ENCODE results near the gene OCLN.
"Not testable (repeated sequence)": the region's sequence is repeated elsewhere in the genome, so short reads cannot be mapped to it uniquely, and the experiment has no call there.

OCLN gene

GRCh38 chr5:69509212-69509611, 16.6 kb downstream of the OCLN start:
- H3K27ac ChIP-seq (ENCODE audit: low read depth, low read length): no peak overlapping the region
- H3K4me3 ChIP-seq (ENCODE audit: low read depth, low read length): no peak overlapping the region

GRCh38 chr5:69510694-69511093, 18.1 kb downstream of the OCLN start:
- Histone ChIP-seq H3K27ac (ENCODE audit: low read depth, low read length) (no peak overlapping the region), H3K27me3 (ENCODE audit: insufficient read depth, low read length) (no peaks in the 10 kb centered on the region), H3K4me1 (ENCODE audit: control insufficient read depth, insufficient read depth, low read length, unreplicated experiment) (peaks cover 18% of the 10 kb centered on the region), H2AFZ (ENCODE audit: low read length, unreplicated experiment) (no peak overlapping the region), H3K79me2 (ENCODE audit: control insufficient read depth, insufficient read depth, low read length, unreplicated experiment) (no peaks in the 10 kb centered on the region), H3K36me3 (ENCODE audit: insufficient read depth, low read length) (0 out of 2 replicates have a peak, but pooled peaks cover 4% of the 10 kb centered on the region), H3K4me3 (ENCODE audit: low read depth, low read length) (no peak overlapping the region)

More at GRCh38 chr5:69509212-69509611, 16.6 kb downstream of the OCLN start:
- Histone ChIP-seq H2AFZ (ENCODE audit: low read length, unreplicated experiment) (no peak overlapping the region), H3K4me1 (ENCODE audit: control insufficient read depth, insufficient read depth, low read length, unreplicated experiment) (peaks cover 20% of the 10 kb centered on the region), H3K27me3 (ENCODE audit: insufficient read depth, low read length) (no peaks in the 10 kb centered on the region), H3K36me3 (ENCODE audit: insufficient read depth, low read length) (0 out of 2 replicates have a peak, but pooled peaks cover 4% of the 10 kb centered on the region), H3K79me2 (ENCODE audit: control insufficient read depth, insufficient read depth, low read length, unreplicated experiment) (no peaks in the 10 kb centered on the region)

GRCh38 chr5:69512740-69513260, 20.2 kb downstream of the OCLN start:
- Histone ChIP-seq H2AFZ (ENCODE audit: low read length, unreplicated experiment) (peak overlapping the region; percentile 8), H3K36me3 (ENCODE audit: insufficient read depth, low read length) (0 out of 2 replicates have a peak, but pooled peaks cover 4% of the 10 kb centered on the region), H3K27ac (ENCODE audit: low read depth, low read length) (peak overlapping the region; percentile 56), H3K4me1 (ENCODE audit: control insufficient read depth, insufficient read depth, low read length, unreplicated experiment) (peaks cover 29% of the 10 kb centered on the region), H3K79me2 (ENCODE audit: control insufficient read depth, insufficient read depth, low read length, unreplicated experiment) (no peaks in the 10 kb centered on the region), H3K4me3 (ENCODE audit: low read depth, low read length) (no peak overlapping the region), H3K27me3 (ENCODE audit: insufficient read depth, low read length) (no peaks in the 10 kb centered on the region)

- H3K27ac ChIP-seq (ENCODE audit: low read depth, low read length); H3K79me2 ChIP-seq (ENCODE audit: control insufficient read depth, insufficient read depth, low read length, unreplicated experiment); H3K27me3 ChIP-seq (ENCODE audit: insufficient read depth, low read length): not testable (repeated sequence)
These were observed 23.0 kb downstream of the OCLN start for GRCh38 chr5:69515570-69515969.

GRCh38 chr5:69516769-69517168, 24.2 kb downstream of the OCLN start:
- Histone ChIP-seq H3K36me3 (ENCODE audit: insufficient read depth, low read length) (no peaks in the 10 kb centered on the region), H2AFZ (ENCODE audit: low read length, unreplicated experiment) (no peak overlapping the region), H3K27me3 (ENCODE audit: insufficient read depth, low read length) (no peaks in the 10 kb centered on the region), H3K27ac (ENCODE audit: low read depth, low read length) (peak overlapping the region; percentile 75), H3K79me2 (ENCODE audit: control insufficient read depth, insufficient read depth, low read length, unreplicated experiment) (no peaks in the 10 kb centered on the region), H3K4me3 (ENCODE audit: low read depth, low read length) (no peak overlapping the region), H3K4me1 (ENCODE audit: control insufficient read depth, insufficient read depth, low read length, unreplicated experiment) (peaks cover 55% of the 10 kb centered on the region)

More at GRCh38 chr5:69515570-69515969, 23.0 kb downstream of the OCLN start:
- not testable (repeated sequence) for H3K4me3 ChIP-seq (ENCODE audit: low read depth, low read length); H2AFZ ChIP-seq (ENCODE audit: low read length, unreplicated experiment); H3K36me3 ChIP-seq (ENCODE audit: insufficient read depth, low read length)
- peaks cover 45% of the 10 kb centered on the region for H3K4me1 ChIP-seq (ENCODE audit: control insufficient read depth, insufficient read depth, low read length, unreplicated experiment)

GRCh38 chr5:69517763-69518212, 25.2 kb downstream of the OCLN start:
- no peaks in the 10 kb centered on the region for H3K27me3 ChIP-seq (ENCODE audit: insufficient read depth, low read length)
- H3K4me1 ChIP-seq (ENCODE audit: control insufficient read depth, insufficient read depth, low read length, unreplicated experiment): peaks cover 53% of the 10 kb centered on the region
- peak overlapping the region; percentile 7; the same call in 1 of the 2 replicates for H3K27ac ChIP-seq (ENCODE audit: low read depth, low read length)
- no peak overlapping the region for H3K4me3 ChIP-seq (ENCODE audit: low read depth, low read length)
- H3K36me3 ChIP-seq (ENCODE audit: insufficient read depth, low read length): no peaks in the 10 kb centered on the region
- H3K79me2 ChIP-seq (ENCODE audit: control insufficient read depth, insufficient read depth, low read length, unreplicated experiment): no peaks in the 10 kb centered on the region
- H2AFZ ChIP-seq (ENCODE audit: low read length, unreplicated experiment): no peak overlapping the region

GRCh38 chr5:69519285-69519684, 26.7 kb downstream of the OCLN start:
- H3K4me3 ChIP-seq (ENCODE audit: low read depth, low read length): no peak overlapping the region
- H3K79me2 ChIP-seq (ENCODE audit: control insufficient read depth, insufficient read depth, low read length, unreplicated experiment): no peaks in the 10 kb centered on the region
- H3K27ac ChIP-seq (ENCODE audit: low read depth, low read length): no peak overlapping the region
- H2AFZ ChIP-seq (ENCODE audit: low read length, unreplicated experiment): no peak overlapping the region
- H3K36me3 ChIP-seq (ENCODE audit: insufficient read depth, low read length): no peaks in the 10 kb centered on the region
- H3K27me3 ChIP-seq (ENCODE audit: insufficient read depth, low read length): no peaks in the 10 kb centered on the region
- H3K4me1 ChIP-seq (ENCODE audit: control insufficient read depth, insufficient read depth, low read length, unreplicated experiment): peaks cover 42% of the 10 kb centered on the region

GRCh38 chr5:69522035-69522434, 29.4 kb downstream of the OCLN start:
- Histone ChIP-seq H3K27me3 (ENCODE audit: insufficient read depth, low read length) (no peaks in the 10 kb centered on the region), H3K4me1 (ENCODE audit: control insufficient read depth, insufficient read depth, low read length, unreplicated experiment) (peaks cover 36% of the 10 kb centered on the region), H3K4me3 (ENCODE audit: low read depth, low read length) (no peak overlapping the region), H2AFZ (ENCODE audit: low read length, unreplicated experiment) (no peak overlapping the region), H3K79me2 (ENCODE audit: control insufficient read depth, insufficient read depth, low read length, unreplicated experiment) (no peaks in the 10 kb centered on the region), H3K27ac (ENCODE audit: low read depth, low read length) (no peak overlapping the region), H3K36me3 (ENCODE audit: insufficient read depth, low read length) (no peaks in the 10 kb centered on the region)

GRCh38 chr5:69525490-69525889, 32.9 kb downstream of the OCLN start:
- H3K36me3 ChIP-seq (ENCODE audit: insufficient read depth, low read length): no peaks in the 10 kb centered on the region
- H3K27ac ChIP-seq (ENCODE audit: low read depth, low read length): no peak overlapping the region
- H3K27me3 ChIP-seq (ENCODE audit: insufficient read depth, low read length): peaks cover 14% of the 10 kb centered on the region
- H3K79me2 ChIP-seq (ENCODE audit: control insufficient read depth, insufficient read depth, low read length, unreplicated experiment): no peaks in the 10 kb centered on the region
- peaks cover 15% of the 10 kb centered on the region for H3K4me1 ChIP-seq (ENCODE audit: control insufficient read depth, insufficient read depth, low read length, unreplicated experiment)
- H3K4me3 ChIP-seq (ENCODE audit: low read depth, low read length): no peak overlapping the region
- no peak overlapping the region for H2AFZ ChIP-seq (ENCODE audit: low read length, unreplicated experiment)

- no peak overlapping the region for H2AFZ ChIP-seq (ENCODE audit: low read length, unreplicated experiment)
- peaks cover 14% of the 10 kb centered on the region for H3K27me3 ChIP-seq (ENCODE audit: insufficient read depth, low read length)
- no peak overlapping the region for H3K27ac ChIP-seq (ENCODE audit: low read depth, low read length)
- H3K36me3 ChIP-seq (ENCODE audit: insufficient read depth, low read length): no peaks in the 10 kb centered on the region
- no peaks in the 10 kb centered on the region for H3K79me2 ChIP-seq (ENCODE audit: control insufficient read depth, insufficient read depth, low read length, unreplicated experiment)
- H3K4me1 ChIP-seq (ENCODE audit: control insufficient read depth, insufficient read depth, low read length, unreplicated experiment): peaks cover 5% of the 10 kb centered on the region
- no peak overlapping the region for H3K4me3 ChIP-seq (ENCODE audit: low read depth, low read length)
These were observed 34.1 kb downstream of the OCLN start for GRCh38 chr5:69526660-69527059.

GRCh38 chr5:69527128-69527770, 34.7 kb downstream of the OCLN start:
- Histone ChIP-seq H3K4me3 (ENCODE audit: low read depth, low read length) (no peak overlapping the region), H2AFZ (ENCODE audit: low read length, unreplicated experiment) (no peak overlapping the region), H3K79me2 (ENCODE audit: control insufficient read depth, insufficient read depth, low read length, unreplicated experiment) (no peaks in the 10 kb centered on the region), H3K27me3 (ENCODE audit: insufficient read depth, low read length) (peaks cover 14% of the 10 kb centered on the region), H3K27ac (ENCODE audit: low read depth, low read length) (no peak overlapping the region), H3K4me1 (ENCODE audit: control insufficient read depth, insufficient read depth, low read length, unreplicated experiment) (no peaks in the 10 kb centered on the region), H3K36me3 (ENCODE audit: insufficient read depth, low read length) (no peaks in the 10 kb centered on the region)

Measured in ACC112 (cell line).